OCI-LY7 (cell line): Measurements from ENCODE around the gene RNGTT. TPM values are rescaled to one million over a fixed set of nuclear protein-coding genes. Genes with fewer than 3 reads are reported as not detected.

Source experiments
- BruUV-seq: library from RNA; stranded (reverse); fragments of 400-500 nt; replicated peaks from 2 replicates; lab custom pipeline; 2021; lab: Mats Ljungman, UMichigan
- CTCF ChIA-PET: fragments of 300-600 bp; sonication (Branson Sonifier 250); formaldehyde crosslinking; loops from one replicate; lab custom pipeline; 2022; ENCODE audit warnings: antibody characterized with exemption; ENCODE audit not compliant: unreplicated experiment; lab: Charles Lee
- POLR2A ChIA-PET: fragments of 300-600 bp; sonication (Branson Sonifier 250); formaldehyde crosslinking; loops from one replicate; lab custom pipeline; 2022; ENCODE audit warnings: antibody characterized with exemption; lab: Charles Lee
- DNase-seq: peaks from one replicate; pipeline ENCODE4 v3.0.0-alpha.2; 2015; ENCODE audit warnings: low spot score
- H2AFZ ChIP-seq: fragments of 200-600 bp; sonication (generic), shearing (Covaris generic); 2 replicates; pipeline ENCODE4 v1.6.1; 2014; ENCODE audit warnings: mild to moderate bottlenecking, antibody characterized with exemption, low read length, moderate library complexity
- H3K27ac ChIP-seq: fragments of 200-600 bp; sonication (generic); 2 replicates; pipeline ENCODE4 v1.5.1; 2014; ENCODE audit warnings: mixed run types, low read depth, mild to moderate bottlenecking, moderate library complexity, low read length, inconsistent platforms; ENCODE audit not compliant: poor library complexity, severe bottlenecking
- H3K36me3 ChIP-seq: fragments of 200-600 bp; sonication (generic); 2 replicates; pipeline ENCODE4 v1.6.1; 2014; ENCODE audit warnings: mild to moderate bottlenecking, antibody characterized with exemption, low read length, moderate library complexity, mixed read lengths; ENCODE audit not compliant: insufficient read depth
- H3K4me1 ChIP-seq: fragments of 200-600 bp; sonication (generic); 2 replicates; pipeline ENCODE4 v1.5.1; 2014; ENCODE audit warnings: mild to moderate bottlenecking, low read length; ENCODE audit not compliant: insufficient read depth, poor library complexity, severe bottlenecking
- H3K4me2 ChIP-seq: fragments of 200-600 bp; sonication (generic); 2 replicates; pipeline ENCODE4 v1.6.1; 2014; ENCODE audit warnings: mild to moderate bottlenecking, low read length
- H3K4me3 ChIP-seq: fragments of 200-600 bp; sonication (generic); 2 replicates; pipeline ENCODE4 v1.5.1; 2014; ENCODE audit warnings: mild to moderate bottlenecking, low read depth, low read length; ENCODE audit not compliant: poor library complexity, severe bottlenecking
- H3K79me2 ChIP-seq: fragments of 200-600 bp; sonication (generic); 2 replicates; pipeline ENCODE4 v1.6.1; 2016; ENCODE audit warnings: low read depth, mild to moderate bottlenecking, low read length, moderate library complexity, mixed read lengths; ENCODE audit not compliant: insufficient read depth
- H3K9me2 ChIP-seq: fragments of 200-600 bp; sonication (generic); 2 replicates; pipeline ENCODE4 v1.6.1; 2016; ENCODE audit warnings: mild to moderate bottlenecking, low read length, mixed read lengths; ENCODE audit not compliant: insufficient read depth
- H3K9me3 ChIP-seq: fragments of 200-600 bp; sonication (generic); 2 replicates; pipeline ENCODE4 v1.6.1; 2014; ENCODE audit warnings: mild to moderate bottlenecking, mixed run types, low read length, mixed read lengths
- H4K20me1 ChIP-seq: fragments of 200-600 bp; sonication (generic); 2 replicates; pipeline ENCODE4 v1.6.1; 2014; ENCODE audit warnings: mild to moderate bottlenecking, antibody characterized with exemption, low read length, moderate library complexity, mixed read lengths; ENCODE audit not compliant: insufficient read depth
- CTCF ChIP-seq: fragments of 200-600 bp; sonication (generic); conservative IDR thresholded peaks from 2 replicates; pipeline ENCODE4 v1.5.1; 2014; ENCODE audit warnings: mild to moderate bottlenecking, antibody characterized with exemption, low read length, moderate library complexity, mixed read lengths
- EZH2phosphoT487 ChIP-seq: fragments of 200-600 bp; sonication (generic); IDR thresholded peaks from 2 replicates; pipeline ENCODE4 v1.6.1; 2018; ENCODE audit warnings: low read depth, borderline replicate concordance, mild to moderate bottlenecking, mixed run types, antibody characterized with exemption, low read length, moderate library complexity, mixed read lengths
- intact Hi-C: fragments of 100-400 bp; cut with micrococcal nuclease; formaldehyde crosslinking; loops from one replicate; pipeline ENCODE4 v1.10.0; 2022; ENCODE audit not compliant: unreplicated experiment
- total RNA-seq, 2 experiments: library from RNA; depleted of rRNA in 1 of 2; stranded (reverse); fragments of >200 nt in 1 of 2; shearing (Covaris generic) in 1 of 2; gene quantifications; 2 replicates each; pipeline ENCODE4 v1.2.3, GENCODE V29; 2014 to 2022

The RNGTT gene
- total RNA-seq, 2 experiments from 2014 or later: 38.2 to 41.7 TPM

- Histone ChIP-seq H3K4me2 (no peak overlapping the region), H3K36me3 (peaks cover 12% of the 10 kb centered on the region), H3K27ac (no peak overlapping the region), H4K20me1 (no peaks in the 10 kb centered on the region), H3K79me2 (no peaks in the 10 kb centered on the region), H3K9me3 (no peaks in the 10 kb centered on the region), H2AFZ (no peak overlapping the region), H3K9me2 (no peaks in the 10 kb centered on the region), H3K4me3 (no peak overlapping the region), H3K4me1 (peaks cover 21% of the 10 kb centered on the region)
- intact Hi-C loops: loop anchor here (2.0 to 5.0 kb wide), 4 partner anchors 257 to 1477 kb away; no protein-coding TSS in a partner anchor
- no peak for DNase-seq
- CTCF ChIA-PET: no interaction called here
- TF ChIP-seq EZH2phosphoT487 (no peak), CTCF (no peak)
- POLR2A ChIA-PET: interaction anchor here (0.7 to 1.5 kb wide), 5 partner anchors 22 to 1038 kb away, joined by 3 to 5 read pairs (median 3); no protein-coding TSS in a partner anchor
- no TSS peak for BruUV-seq
Observed at GRCh38 chr6:88869263-88870020, 94.0 kb downstream of the RNGTT start.

GRCh38 chr6:88867841-88868731 lies 95.3 kb downstream of the RNGTT start:
- no peaks in the 10 kb centered on the region for H4K20me1 ChIP-seq
- no TSS peak for BruUV-seq
- ChIA-PET POLR2A (interaction anchor here (0.6 to 1.8 kb wide), 7 partner anchors 12 to 1418 kb away, joined by 3 to 7 read pairs (median 4); no protein-coding TSS in a partner anchor), CTCF (no interaction called here)
- peaks cover 19% of the 10 kb centered on the region for H3K36me3 ChIP-seq
- H3K4me3 ChIP-seq: no peak overlapping the region
- no peak overlapping the region for H3K4me2 ChIP-seq
- no peak for DNase-seq
- peaks cover 21% of the 10 kb centered on the region for H3K4me1 ChIP-seq
- H3K9me3 ChIP-seq: no peaks in the 10 kb centered on the region
- no peaks in the 10 kb centered on the region for H3K9me2 ChIP-seq
- no peak overlapping the region for H2AFZ ChIP-seq
- TF ChIP-seq CTCF (no peak), EZH2phosphoT487 (no peak)
- H3K27ac ChIP-seq: no peak overlapping the region
- no peaks in the 10 kb centered on the region for H3K79me2 ChIP-seq
- intact Hi-C loops: no loop called here
